Left colon (tissue), 2 donors: ENCODE measurements around the gene ITIH4. TPM values are rescaled to one million over a fixed set of nuclear protein-coding genes. Genes with fewer than 3 reads are reported as not detected.
A peak's percentile ranks its signal among the peaks of the same experiment; 100 is the strongest.

Source experiments
- ATAC-seq: fragments of 200-7000 bp; cut with Tn5 transposase; one replicate; pipeline ENCODE4 v1.9.1; 2020; ENCODE audit warnings: mild to moderate bottlenecking, moderate library complexity
- DNase-seq, 2 donors: peaks; one replicate each; pipeline ENCODE4 v3.0.0-alpha.2; 2020
- intact Hi-C, 2 donors: fragments of 100-400 bp; cut with DNase I in 1 of 2; cut with micrococcal nuclease in 1 of 2; formaldehyde crosslinking; loops; one replicate each; pipeline versions ENCODE4 v1.11.2 to v1.14.0; 2022; cut with DNase I, micrococcal nuclease
- long read RNA-seq: library from polyadenylated mRNA; unstranded; transcript quantifications from one replicate; pipeline ENCODE4 v2.0.0, GENCODE V29; 2021
- total RNA-seq, 2 donors: library from RNA; stranded (reverse); fragmentation: NEBNext Ultra II Directional; extraction: Animal tissue kit (Norgen Biotek cat#: 25700); gene quantifications; one replicate each; pipeline ENCODE4 v1.2.1, GENCODE V29; 2021
- donor health status: DM: no; HTN: no; CAD: no.
- donor health status: DM: yes; HTN: yes; CAD: no.

The ITIH4 gene
- total RNA-seq, result 1 to 10 TPM; 2.7 to 5.5 TPM
- long read RNA-seq, result 0 reads

GRCh38 chr3:52830535-52831258 is at the start of gene ITIH4:
Gene ITIH4 (minus strand): TSS chr3:52830672. CDS start chr3:52830642, 30 bp downstream.
- no peak for ATAC-seq
- DNase-seq, result no peak
- intact Hi-C loops, result no loop called here

- intact Hi-C loops, result no loop called here
- ATAC-seq (no peak), DNase-seq (no peak)
Measured at GRCh38 chr3:52880047-52880446, 49.6 kb upstream of the ITIH4 start.

GRCh38 chr3:52879581-52879980 is 49.1 kb upstream of the ITIH4 start:
- DNase-seq (no peak), ATAC-seq (no peak)
- intact Hi-C loops, result no loop called here

- no peak for ATAC-seq
- intact Hi-C loops, result no loop called here
Measured at GRCh38 chr3:52879090-52879489, 48.6 kb upstream of the ITIH4 start.

GRCh38 chr3:52877085-52877484 is 46.6 kb upstream of the ITIH4 start:
- intact Hi-C loops, result no loop called here
- DNase-seq (no peak), ATAC-seq (no peak)

More at GRCh38 chr3:52879090-52879489, 48.6 kb upstream of the ITIH4 start:
- DNase-seq, result no peak

- intact Hi-C loops, result no loop called here
- no peak for DNase-seq
- ATAC-seq, result no peak
Measured at GRCh38 chr3:52874864-52875587, 44.6 kb upstream of the ITIH4 start.

GRCh38 chr3:52874160-52874701 is 43.8 kb upstream of the ITIH4 start:
- ATAC-seq, result peak; percentile 68
- intact Hi-C loops, result no loop called here
- DNase-seq, result no peak

- intact Hi-C loops, result no loop called here
- ATAC-seq, result no peak
- DNase-seq, result no peak
Measured at GRCh38 chr3:52873433-52874159, 43.1 kb upstream of the ITIH4 start.

- ATAC-seq, result no peak
- intact Hi-C loops, result no loop called here
Measured at GRCh38 chr3:52872245-52872644, 41.8 kb upstream of the ITIH4 start.

GRCh38 chr3:52871761-52872160 is 41.3 kb upstream of the ITIH4 start:
- no peak for ATAC-seq
- no peak for DNase-seq
- intact Hi-C loops, result no loop called here

More at GRCh38 chr3:52872245-52872644, 41.8 kb upstream of the ITIH4 start:
- no peak for DNase-seq

- DNase-seq, result no peak
- intact Hi-C loops, result no loop called here
Measured at GRCh38 chr3:52870471-52870870, 40.0 kb upstream of the ITIH4 start.

GRCh38 chr3:52866427-52866826 is 36.0 kb upstream of the ITIH4 start:
- ATAC-seq, result no peak
- intact Hi-C loops, result no loop called here
- no peak for DNase-seq

More at GRCh38 chr3:52870471-52870870, 40.0 kb upstream of the ITIH4 start:
- no peak for ATAC-seq

GRCh38 chr3:52865994-52866393 is 35.5 kb upstream of the ITIH4 start:
- intact Hi-C loops, result no loop called here
- ATAC-seq, result no peak
- DNase-seq, result no peak

GRCh38 chr3:52860424-52860768 is 29.9 kb upstream of the ITIH4 start:
- ATAC-seq (no peak), DNase-seq (no peak)
- intact Hi-C loops, result no loop called here

GRCh38 chr3:52859686-52860423 is 29.4 kb upstream of the ITIH4 start:
- intact Hi-C loops, result loop anchor here in 1 of 2 donors (10.0 kb wide), 1 partner anchor 75 kb away; no protein-coding TSS in a partner anchor
- no peak for DNase-seq
- no peak for ATAC-seq

GRCh38 chr3:52857864-52858263 is 27.4 kb upstream of the ITIH4 start:
- DNase-seq (no peak), ATAC-seq (no peak)
- intact Hi-C loops, result loop anchor here in 1 of 2 donors (10.0 kb wide), 1 partner anchor 77 kb away; no protein-coding TSS in a partner anchor

GRCh38 chr3:52857133-52857532 is 26.7 kb upstream of the ITIH4 start:
- no peak for ATAC-seq
- intact Hi-C loops, result loop anchor here in 1 of 2 donors (10.0 kb wide), 1 partner anchor 78 kb away; no protein-coding TSS in a partner anchor
- no peak for DNase-seq

- intact Hi-C loops, result loop anchor here in 1 of 2 donors (10.0 kb wide), 1 partner anchor 78 kb away; no protein-coding TSS in a partner anchor
- ATAC-seq (no peak), DNase-seq (no peak)
Measured at GRCh38 chr3:52856666-52857065, 26.2 kb upstream of the ITIH4 start.
